GM12801 (cell line): ENCODE data around the gene CPTP.

Experiments
- TF ChIP-seq, protein P1 (sequence below): IDR thresholded peaks from one replicate; pipeline ENCODE4 v1.5.1; 2011; ENCODE audit warnings: control low read depth; ENCODE audit not compliant: insufficient read length; ENCODE audit errors: extremely low read depth

The CPTP gene

DNA sequence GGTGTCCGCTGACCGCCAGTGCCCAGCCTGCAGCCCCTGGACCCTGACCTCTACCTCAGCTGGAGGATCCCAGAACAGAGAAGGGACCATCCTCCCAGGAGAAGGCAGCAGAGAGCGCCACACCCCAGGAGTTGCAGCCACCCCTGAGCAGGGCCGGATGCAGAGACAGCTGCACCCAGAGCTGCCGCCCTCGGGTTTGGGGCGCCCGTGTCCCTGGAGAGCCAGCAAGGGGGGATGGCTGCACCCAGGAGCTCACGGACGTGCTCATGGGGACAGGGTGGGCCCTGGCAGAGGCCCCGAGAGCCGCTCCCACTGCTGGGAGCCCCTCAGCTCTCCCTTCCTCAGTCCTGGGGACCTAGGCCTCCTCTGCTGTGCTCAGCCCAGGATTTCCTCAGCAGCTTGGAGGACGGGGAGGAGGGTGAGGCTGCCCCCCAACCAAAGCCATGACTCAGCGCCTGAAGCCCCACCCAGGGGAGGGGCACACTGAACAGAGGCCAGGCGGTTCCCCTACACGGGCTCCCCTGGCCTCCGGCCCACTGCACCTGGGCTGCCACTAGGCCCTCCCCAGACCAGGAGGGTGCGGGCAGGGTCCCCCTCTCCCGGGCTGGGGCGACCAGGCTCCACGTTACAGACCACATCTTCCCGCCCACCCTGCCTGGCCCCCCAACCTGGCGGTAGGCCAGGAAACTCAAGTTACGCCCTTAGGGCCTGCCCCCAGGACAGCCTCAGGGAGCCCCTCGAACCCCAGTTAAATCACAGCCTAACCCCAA is 19.1 kb upstream of the CPTP start:
- TF ChIP-seq, protein P1, sequence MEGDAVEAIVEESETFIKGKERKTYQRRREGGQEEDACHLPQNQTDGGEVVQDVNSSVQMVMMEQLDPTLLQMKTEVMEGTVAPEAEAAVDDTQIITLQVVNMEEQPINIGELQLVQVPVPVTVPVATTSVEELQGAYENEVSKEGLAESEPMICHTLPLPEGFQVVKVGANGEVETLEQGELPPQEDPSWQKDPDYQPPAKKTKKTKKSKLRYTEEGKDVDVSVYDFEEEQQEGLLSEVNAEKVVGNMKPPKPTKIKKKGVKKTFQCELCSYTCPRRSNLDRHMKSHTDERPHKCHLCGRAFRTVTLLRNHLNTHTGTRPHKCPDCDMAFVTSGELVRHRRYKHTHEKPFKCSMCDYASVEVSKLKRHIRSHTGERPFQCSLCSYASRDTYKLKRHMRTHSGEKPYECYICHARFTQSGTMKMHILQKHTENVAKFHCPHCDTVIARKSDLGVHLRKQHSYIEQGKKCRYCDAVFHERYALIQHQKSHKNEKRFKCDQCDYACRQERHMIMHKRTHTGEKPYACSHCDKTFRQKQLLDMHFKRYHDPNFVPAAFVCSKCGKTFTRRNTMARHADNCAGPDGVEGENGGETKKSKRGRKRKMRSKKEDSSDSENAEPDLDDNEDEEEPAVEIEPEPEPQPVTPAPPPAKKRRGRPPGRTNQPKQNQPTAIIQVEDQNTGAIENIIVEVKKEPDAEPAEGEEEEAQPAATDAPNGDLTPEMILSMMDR: no peak

DNA sequence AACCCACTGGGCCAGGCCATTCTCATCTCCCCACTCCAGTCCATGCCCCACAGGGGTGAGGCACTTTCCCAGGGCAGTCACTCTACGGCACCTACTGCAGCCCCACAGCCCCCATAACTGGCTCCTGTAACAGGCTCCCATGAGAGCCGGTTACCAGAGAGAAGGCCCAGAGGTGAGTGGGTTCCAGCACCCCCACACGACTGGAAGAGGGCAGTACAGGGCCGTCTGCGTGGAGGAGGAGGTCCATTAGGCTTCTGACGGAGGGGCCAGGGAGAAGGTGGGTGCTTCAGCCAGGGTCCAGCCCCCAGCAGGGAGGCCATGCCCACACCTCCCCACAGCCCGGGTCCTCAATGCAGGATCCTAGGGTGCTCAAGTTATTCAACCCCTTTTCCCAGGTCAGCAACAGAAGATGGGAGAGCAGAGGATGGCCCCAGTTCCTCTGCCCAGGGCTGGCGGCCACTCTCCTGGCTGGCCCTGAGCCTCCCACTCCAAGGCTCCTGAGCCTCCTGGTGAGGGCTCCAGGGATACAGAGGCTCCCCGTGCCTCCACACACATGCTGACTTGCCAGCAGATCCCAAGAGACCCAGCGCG is 18.4 kb upstream of the CPTP start:
- TF ChIP-seq, protein P1: no peak

DNA sequence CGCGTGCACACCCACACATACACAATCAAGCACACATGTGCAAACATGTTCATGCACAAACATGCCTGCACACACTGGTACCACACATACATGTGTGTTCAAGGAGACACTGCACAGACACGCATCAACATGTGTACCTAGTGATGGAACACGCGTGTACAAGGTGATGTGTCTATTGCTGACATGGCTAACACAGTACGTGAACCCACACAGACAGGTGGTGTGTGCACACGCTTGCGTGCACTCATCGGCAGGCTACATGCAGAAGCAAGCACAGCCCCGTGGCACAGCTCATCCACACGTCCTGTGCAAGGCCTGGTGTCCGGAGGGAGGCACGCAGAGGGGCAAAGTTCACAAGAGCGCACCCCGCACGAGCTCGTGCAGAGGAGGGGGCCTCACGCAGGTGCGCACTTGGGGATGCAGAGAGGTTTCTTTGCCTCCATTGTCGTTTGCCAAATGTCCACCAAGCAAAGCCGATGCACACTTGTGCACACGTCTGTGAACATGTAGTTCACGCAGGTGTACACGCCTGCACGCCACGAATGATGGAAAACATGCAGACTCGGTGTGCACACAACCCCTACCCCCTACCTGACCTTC is 17.8 kb upstream of the CPTP start:
- TF ChIP-seq, protein P1: no peak

DNA sequence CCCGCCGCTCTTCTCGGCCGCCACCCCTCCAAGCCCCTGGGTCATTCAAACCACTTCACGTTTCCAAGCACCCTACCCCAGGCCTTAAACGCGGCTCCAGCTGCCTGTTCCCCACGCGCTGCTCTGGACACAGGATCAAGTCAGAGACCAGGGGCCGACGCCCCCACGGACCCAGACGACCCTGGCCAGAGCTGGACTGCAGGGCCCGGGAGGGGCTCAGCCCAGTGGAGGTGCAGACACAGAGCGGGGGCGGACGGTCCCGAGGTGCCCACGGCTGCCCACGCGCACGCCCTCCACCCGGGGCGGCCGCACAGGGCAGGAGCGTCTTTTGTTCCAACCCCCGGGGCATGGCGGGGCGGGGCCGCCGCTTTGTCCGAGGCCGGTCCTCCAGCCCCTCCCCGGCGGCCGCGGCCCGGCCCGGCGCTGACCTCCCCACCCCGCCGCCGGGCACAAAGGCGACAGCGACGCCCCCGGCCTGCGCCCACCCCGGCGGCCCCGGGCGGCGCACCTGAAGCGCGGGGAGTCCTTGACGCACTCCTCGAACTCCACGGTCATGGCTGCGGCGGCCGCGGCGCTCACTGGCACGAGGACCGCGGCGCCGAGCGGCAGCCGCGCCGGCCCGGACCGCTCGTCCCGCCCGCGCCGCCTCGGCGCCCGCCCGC is 17.2 kb upstream of the CPTP start:
- TF ChIP-seq, protein P1: no peak

DNA sequence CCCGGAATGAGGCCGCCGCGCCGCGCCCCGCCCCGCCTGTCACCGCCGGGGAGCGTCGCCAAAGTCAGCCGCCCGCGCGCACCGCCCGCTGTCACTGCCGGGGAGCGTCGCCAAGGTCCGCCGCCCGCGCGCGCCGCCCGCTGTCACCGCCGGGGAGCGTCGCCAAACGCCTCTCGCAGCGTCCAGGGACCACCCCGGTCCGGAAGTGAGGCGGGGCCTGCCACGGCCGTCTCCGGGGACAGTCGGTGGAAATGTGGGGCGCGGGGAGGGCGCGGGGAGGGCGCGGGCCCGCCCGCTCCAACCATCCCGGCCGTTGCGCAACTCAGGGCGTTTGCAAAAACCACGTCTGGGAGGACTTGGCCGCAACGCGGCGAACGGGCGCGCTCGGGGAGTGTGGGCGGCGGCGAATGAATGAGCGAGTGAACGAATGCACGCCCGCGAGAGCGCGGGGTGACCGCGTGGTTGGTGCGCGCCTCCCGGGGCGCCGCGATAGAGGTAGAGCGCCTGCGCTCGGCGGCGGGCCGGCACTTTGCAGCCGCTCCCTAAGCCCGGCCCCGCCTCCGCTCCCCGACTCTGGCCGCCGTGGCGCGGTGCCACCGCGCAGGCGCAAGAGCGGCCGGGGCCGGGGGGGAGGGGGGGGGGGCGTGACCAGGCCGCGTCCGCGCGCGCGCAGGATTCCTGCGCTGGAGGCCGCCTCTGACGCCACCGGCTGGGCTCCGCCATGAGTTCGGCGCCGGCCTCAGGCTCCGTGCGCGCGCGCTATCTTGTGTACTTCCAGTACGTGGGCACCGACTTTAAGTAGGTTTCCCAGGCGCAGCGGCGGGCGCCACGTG is 16.5 kb upstream of the CPTP start, which contains the start of the genes ACAP3 and PUSL1:
Gene ACAP3 (minus strand): TSS at position 8 of the 833 bp plus-strand sequence. CDS start 115 bp downstream, outside the sequence.
Gene PUSL1 (plus strand): TSS at position 675 of the 833 bp plus-strand sequence. CDS start 47 bp downstream, at position 722.
- TF ChIP-seq, protein P1: no peak

DNA sequence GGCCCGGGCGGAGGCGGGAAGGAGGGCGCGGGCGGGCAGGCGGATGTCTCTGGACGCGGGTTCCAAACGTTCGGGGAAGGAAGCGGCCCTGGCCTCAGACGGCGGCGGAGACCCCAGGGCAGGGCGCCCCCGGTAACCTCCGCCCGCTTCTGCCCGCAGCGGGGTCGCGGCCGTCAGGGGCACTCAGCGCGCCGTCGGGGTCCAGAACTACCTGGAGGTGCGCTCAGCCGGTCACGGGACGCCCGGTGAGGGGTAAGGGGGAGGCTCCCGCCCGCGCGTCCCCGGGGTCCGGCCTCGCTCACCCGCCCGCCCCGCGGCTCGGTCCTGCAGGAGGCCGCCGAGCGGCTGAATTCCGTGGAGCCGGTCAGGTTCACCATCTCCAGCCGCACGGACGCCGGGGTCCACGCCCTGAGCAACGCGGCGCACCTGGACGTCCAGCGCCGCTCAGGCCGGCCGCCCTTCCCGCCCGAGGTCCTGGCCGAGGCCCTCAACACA is 15.8 kb upstream of the CPTP start:
- TF ChIP-seq, protein P1: no peak
